Coronary artery (tissue), 2 donors: ENCODE data around the gene GAL3ST3.

Experiments used
- DNase-seq: peaks from one replicate; pipeline ENCODE4 v3.0.0-alpha.2; 2017; ENCODE audit warnings: low spot score
- H3K27ac ChIP-seq, 2 donors: fragments of 200-600 bp; sonication (generic); one replicate each; pipeline ENCODE4 v1.5.1; 2016 to 2019
- H3K4me3 ChIP-seq: fragments of 200-600 bp; sonication (generic); 2 replicates; pipeline ENCODE4 v1.5.1; 2016; ENCODE audit warnings: mild to moderate bottlenecking, moderate library complexity
- TF ChIP-seq, protein P1 (sequence below): fragments of 200-600 bp; sonication (generic); IDR thresholded peaks from one replicate; pipeline ENCODE4 v1.5.1; 2019; ENCODE audit warnings: antibody characterized with exemption

GAL3ST3 gene

DNA sequence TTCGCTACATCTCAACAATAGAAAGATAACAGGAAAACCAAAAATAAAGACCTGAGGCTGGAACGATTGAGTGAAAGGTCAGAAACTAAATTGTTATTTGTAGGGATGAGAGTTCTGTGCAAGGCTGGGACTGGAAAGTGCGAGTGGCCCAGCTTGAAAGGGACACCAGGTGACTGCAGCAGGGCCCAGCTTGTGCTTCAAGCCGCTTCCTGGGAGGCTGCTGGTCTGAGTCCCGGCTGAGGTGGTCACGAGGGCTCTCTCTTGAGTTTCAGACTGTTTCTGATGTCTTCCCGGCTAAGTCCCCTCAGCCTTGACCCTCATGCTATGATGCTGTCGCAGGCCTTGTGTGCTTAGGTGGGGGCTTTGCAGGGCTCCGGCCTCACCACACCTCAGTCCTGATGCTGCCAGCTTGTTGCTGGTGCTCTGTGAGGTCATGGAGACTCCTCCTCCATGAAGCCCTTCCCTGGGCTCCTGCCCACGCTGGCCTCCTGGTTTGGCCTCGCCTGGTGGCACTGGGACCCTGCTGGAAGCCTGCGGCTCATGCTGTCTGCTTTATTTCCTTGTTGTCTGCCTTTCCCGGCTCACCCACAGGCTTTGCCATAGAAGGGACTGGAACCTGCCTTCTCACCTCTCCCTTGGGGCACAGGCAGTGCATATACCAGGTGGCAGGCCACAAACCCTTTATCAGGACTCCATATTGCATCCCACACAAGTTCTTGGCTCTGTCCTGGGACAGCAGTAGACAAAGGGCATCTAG is 42.6 kb downstream of the GAL3ST3 start:
- no peak overlapping the region for H3K4me3 ChIP-seq
- no peak overlapping the region for H3K27ac ChIP-seq
- no peak for DNase-seq
- TF ChIP-seq, protein P1, sequence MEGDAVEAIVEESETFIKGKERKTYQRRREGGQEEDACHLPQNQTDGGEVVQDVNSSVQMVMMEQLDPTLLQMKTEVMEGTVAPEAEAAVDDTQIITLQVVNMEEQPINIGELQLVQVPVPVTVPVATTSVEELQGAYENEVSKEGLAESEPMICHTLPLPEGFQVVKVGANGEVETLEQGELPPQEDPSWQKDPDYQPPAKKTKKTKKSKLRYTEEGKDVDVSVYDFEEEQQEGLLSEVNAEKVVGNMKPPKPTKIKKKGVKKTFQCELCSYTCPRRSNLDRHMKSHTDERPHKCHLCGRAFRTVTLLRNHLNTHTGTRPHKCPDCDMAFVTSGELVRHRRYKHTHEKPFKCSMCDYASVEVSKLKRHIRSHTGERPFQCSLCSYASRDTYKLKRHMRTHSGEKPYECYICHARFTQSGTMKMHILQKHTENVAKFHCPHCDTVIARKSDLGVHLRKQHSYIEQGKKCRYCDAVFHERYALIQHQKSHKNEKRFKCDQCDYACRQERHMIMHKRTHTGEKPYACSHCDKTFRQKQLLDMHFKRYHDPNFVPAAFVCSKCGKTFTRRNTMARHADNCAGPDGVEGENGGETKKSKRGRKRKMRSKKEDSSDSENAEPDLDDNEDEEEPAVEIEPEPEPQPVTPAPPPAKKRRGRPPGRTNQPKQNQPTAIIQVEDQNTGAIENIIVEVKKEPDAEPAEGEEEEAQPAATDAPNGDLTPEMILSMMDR, result no peak

DNA sequence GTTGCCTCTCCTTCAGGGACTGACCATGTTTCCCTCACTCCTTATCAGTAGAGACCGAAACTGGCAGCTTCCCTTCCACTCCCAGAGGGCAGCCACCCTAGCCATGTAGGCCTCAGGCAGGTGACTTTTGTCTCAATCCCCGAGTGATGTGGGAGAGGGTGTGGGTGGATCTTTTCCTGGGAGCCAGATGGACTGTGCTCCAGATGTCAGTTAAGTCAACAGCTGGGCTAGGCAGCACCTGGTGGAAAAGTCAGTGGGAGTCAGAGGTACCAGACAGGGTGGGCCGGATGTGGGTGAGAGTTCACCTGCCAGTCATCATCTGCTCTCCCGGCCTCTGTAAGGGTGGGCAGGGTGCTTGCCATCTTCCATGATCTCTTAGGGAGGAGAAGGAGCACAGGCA is 44.8 kb downstream of the GAL3ST3 start:
- no peak overlapping the region for H3K4me3 ChIP-seq
- DNase-seq, result no peak

DNA sequence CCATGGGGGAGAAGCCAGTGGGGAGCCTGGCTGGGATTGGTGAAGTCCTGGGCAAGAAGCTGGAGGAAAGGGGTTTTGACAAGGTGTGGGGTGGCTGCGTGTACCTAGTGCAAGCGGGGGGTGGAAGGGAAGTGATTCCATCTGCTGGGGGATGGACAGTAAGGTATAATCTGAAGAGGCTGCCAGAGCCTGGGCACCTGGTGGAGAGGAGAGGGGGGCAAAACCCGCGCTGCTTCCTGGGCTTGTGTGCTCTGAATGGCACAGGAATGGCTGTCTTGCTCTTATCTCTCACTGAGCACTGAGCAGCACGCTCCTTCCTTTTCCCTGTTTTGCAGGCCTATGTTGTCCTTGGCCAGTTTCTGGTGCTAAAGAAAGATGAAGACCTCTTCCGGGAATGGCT is 45.7 kb downstream of the GAL3ST3 start:
- Histone ChIP-seq H3K4me3 (peak overlapping the region; percentile 88), H3K27ac (peak overlapping the region; percentile 85 to 94)
- TF ChIP-seq, protein P1, result no peak
- DNase-seq, result no peak

More for the DNA sequence above, 44.8 kb downstream of the GAL3ST3 start:
- peak overlapping the region in 1 of 2 donors; percentile 36 for H3K27ac ChIP-seq
- TF ChIP-seq, protein P1, result no peak

DNA sequence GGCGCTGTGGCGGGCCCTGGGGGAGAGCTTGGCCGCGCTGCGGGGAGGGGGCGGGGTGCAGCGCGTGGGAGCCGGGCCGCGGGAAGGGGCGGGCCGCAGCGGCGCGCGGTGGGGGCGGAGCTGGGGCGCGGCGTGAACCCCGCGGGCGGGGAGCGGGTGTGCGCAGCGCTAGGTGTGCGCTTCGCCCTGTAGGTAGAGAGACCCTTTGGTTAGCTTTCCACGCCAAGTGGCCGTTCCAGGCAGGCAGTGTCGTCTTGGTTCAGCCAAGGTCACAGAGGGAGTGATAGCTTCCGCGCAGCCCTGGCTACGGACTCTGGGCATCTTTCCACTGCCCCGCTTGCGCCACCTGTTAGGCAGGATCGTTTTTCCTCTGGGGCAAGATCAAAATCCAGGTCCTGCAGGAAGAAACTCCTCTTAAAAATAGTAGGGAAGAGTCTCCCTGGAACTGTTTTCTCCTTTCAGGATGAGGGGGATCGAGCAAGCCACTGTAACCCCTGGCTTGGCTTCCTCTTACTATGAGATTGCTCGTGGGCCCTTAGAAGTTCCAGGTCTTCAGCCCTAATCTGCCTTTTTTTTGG is 46.2 kb downstream of the GAL3ST3 start:
- peak; percentile 79 for DNase-seq
- Histone ChIP-seq H3K27ac (peak overlapping the region; percentile 85 to 94), H3K4me3 (peak overlapping the region; percentile 88)
- TF ChIP-seq, protein P1, result no peak

DNA sequence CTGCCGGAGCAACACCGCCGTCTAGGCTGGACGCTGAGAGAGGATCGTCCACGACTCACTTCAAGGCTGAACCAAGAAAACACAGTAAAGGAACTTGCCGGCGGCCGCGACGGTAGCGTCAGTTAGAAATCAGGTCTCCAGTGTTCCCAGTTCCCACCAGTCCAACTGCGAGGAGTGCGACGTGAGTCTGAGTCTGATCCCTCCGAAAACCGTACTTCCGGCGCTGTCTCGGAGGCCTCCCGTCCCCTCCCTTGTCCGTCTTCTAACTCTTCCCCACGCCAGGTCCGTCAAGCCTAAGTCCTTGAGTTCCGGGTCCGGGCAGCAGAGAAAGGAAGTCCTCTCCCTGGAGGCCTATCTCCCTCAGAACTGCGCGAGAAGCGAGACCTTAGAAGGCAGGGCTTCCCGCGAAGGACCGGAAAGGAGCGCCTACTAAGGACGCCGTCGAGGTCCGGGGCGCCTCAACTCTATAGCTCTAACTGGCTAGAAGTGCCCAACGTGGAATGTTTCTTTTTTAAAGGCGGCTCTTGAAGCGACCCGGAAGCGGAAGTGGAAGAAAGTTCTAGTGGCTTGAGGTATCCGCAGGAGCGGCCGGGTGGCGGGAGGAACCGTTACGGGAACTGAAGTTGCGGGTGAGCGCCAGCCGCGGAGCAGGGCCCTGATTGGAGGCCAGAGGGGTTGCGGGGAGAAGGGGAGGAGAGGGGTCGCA is 46.9 kb downstream of the GAL3ST3 start, which contains the start of the genes BANF1 and EIF1AD:
Gene BANF1 (plus strand): TSS at position 562 of the 706 bp plus-strand sequence. CDS start 748 bp downstream, outside the sequence.
Gene EIF1AD (minus strand): TSS at position 216 of the 706 bp plus-strand sequence. CDS start 1,768 bp downstream, outside the sequence.
- H3K27ac ChIP-seq, result peak within 1 kb of the TSS; percentile 85 to 94
- TF ChIP-seq, protein P1, result no peak
- DNase-seq, result peak; percentile 97
- H3K4me3 ChIP-seq, result peak within 1 kb of the TSS; percentile 88

DNA sequence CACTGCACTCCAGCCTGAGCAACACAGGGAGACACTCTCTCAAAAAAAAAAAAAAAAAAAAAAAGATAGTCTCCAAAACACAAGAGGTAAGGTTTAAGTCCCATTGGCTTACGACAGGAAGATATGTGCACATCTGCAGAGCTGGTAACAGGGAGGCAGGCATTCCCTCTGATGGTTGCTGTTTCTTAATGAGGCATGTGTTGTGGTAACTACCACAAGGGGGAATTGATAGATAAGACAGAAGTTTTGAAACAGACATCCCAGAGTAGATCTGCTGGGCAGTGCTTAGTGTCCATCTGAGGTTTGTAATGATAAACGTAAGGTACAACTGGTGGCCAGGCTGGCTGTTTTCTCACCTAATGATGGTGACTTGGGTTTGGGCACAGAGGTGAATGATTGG is 51.7 kb downstream of the GAL3ST3 start:
- TF ChIP-seq, protein P1, result no peak
- Histone ChIP-seq H3K4me3 (no peak overlapping the region), H3K27ac (no peak overlapping the region)
- no peak for DNase-seq
